Measurements from ENCODE around the gene LY86. TPM values are rescaled to one million over a fixed set of nuclear protein-coding genes. Genes with fewer than 3 reads are reported as not detected.
A peak's percentile ranks its signal among the peaks of the same experiment; 100 is the strongest.

LY86 gene
- total and polyA plus RNA-seq, 9 of the 15 experiments (the other 6 are each of a cell fraction or from before 2014, with no cell fraction given), result 0.08 to 0.20 TPM; not detected in 7

DNA sequence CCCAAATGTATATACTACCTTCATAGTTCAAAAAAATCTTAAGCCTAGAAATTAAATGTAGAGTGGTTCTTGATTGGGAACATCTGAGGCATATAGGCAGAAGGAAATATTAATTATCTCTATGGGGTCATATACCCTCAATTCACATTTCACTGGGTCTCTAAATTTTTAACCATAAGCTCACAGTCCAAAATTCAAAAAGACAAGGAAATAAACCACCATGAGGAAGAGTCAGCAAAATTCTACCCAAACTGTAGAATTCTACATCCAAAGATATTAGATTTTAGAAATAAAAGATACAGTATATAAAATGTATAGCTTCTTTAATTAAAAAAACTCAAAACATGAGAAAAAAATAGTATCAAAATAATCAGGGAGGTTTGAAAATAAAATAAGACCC, 15.5 kb downstream of the LY86 start:
- Histone ChIP-seq H3K27me3 (ENCODE audit: control insufficient read depth in 2 of 2, insufficient read depth in 2 of 2, low read length in 2 of 2) (peaks cover 18 to 35% of the 10 kb centered on the region in 2 experiments), H3K4me1 (replicated peaks in 1 of 2; ENCODE audit: control insufficient read depth in 2 of 2, insufficient read depth in 2 of 2, low read length in 2 of 2) (peaks cover 0 to 8% of the 10 kb centered on the region in 2 experiments; a peak in 1 of 5 replicates), H2AFZ (ENCODE audit: low read depth, low read length) (no peak overlapping the region), H3K9ac (ENCODE audit: insufficient read depth in 1 of 2, low read depth in 2 of 2, low read length in 2 of 2) (no peak overlapping the region), H3K79me2 (ENCODE audit: control insufficient read depth, insufficient read depth, low read length) (no peaks in the 10 kb centered on the region), H3K27ac (ENCODE audit: extremely low read depth, low read depth, low read length) (no peak overlapping the region), H3K9me1 (ENCODE audit: control insufficient read depth, insufficient read depth, low read length) (no peaks in the 10 kb centered on the region), H3K9me3 (replicated peaks; ENCODE audit: control insufficient read depth, insufficient read depth, low read depth, low read length) (no peaks in the 10 kb centered on the region), H3K4me3 (no peak overlapping the region), H4K20me1 (replicated peaks; ENCODE audit: control insufficient read depth, insufficient read depth, low read length) (no peaks in the 10 kb centered on the region), H3K4me2 (ENCODE audit: insufficient read depth, low read length) (no peak overlapping the region), H3K36me3 (ENCODE audit: control insufficient read depth, insufficient read depth, low read length) (no peaks in the 10 kb centered on the region)
- DNase-seq (ENCODE audit: extremely low read depth in 1 of 4, low spot score in 3 of 4), result no peak
- no TSS peak for BruUV-seq (replicated peaks)
- ChIA-PET POLR2A (interaction anchor here (1.0 kb wide), 1 partner anchor 25 kb away, joined by 3 read pairs; no protein-coding TSS in a partner anchor), CTCF (ENCODE audit: low intra/inter-chr PET ratio) (no interaction called here)
- in situ Hi-C loops (cut with MboI) (no loop called here), intact Hi-C loops (cut with micrococcal nuclease) (no loop called here)
- ATAC-seq, result no peak
- FAIRE-seq, result no peak
- TF ChIP-seq ZNF41 (CRISPR knock-in tag; conservative IDR thresholded peaks at IDR 0.05) (peak; percentile 98), SOX6 (IDR thresholded peaks at IDR 0.05) (no peak), SMARCC2 (IDR thresholded peaks at IDR 0.05; ENCODE audit: low read depth) (no peak), ELF1 (tag; IDR thresholded peaks at IDR 0.05) (no peak), GATA2 (CRISPR knock-in tag; IDR thresholded peaks at IDR 0.05) (no peak), XRCC3 (IDR thresholded peaks at IDR 0.05) (no peak)
- TF ChIP-seq, protein P1, sequence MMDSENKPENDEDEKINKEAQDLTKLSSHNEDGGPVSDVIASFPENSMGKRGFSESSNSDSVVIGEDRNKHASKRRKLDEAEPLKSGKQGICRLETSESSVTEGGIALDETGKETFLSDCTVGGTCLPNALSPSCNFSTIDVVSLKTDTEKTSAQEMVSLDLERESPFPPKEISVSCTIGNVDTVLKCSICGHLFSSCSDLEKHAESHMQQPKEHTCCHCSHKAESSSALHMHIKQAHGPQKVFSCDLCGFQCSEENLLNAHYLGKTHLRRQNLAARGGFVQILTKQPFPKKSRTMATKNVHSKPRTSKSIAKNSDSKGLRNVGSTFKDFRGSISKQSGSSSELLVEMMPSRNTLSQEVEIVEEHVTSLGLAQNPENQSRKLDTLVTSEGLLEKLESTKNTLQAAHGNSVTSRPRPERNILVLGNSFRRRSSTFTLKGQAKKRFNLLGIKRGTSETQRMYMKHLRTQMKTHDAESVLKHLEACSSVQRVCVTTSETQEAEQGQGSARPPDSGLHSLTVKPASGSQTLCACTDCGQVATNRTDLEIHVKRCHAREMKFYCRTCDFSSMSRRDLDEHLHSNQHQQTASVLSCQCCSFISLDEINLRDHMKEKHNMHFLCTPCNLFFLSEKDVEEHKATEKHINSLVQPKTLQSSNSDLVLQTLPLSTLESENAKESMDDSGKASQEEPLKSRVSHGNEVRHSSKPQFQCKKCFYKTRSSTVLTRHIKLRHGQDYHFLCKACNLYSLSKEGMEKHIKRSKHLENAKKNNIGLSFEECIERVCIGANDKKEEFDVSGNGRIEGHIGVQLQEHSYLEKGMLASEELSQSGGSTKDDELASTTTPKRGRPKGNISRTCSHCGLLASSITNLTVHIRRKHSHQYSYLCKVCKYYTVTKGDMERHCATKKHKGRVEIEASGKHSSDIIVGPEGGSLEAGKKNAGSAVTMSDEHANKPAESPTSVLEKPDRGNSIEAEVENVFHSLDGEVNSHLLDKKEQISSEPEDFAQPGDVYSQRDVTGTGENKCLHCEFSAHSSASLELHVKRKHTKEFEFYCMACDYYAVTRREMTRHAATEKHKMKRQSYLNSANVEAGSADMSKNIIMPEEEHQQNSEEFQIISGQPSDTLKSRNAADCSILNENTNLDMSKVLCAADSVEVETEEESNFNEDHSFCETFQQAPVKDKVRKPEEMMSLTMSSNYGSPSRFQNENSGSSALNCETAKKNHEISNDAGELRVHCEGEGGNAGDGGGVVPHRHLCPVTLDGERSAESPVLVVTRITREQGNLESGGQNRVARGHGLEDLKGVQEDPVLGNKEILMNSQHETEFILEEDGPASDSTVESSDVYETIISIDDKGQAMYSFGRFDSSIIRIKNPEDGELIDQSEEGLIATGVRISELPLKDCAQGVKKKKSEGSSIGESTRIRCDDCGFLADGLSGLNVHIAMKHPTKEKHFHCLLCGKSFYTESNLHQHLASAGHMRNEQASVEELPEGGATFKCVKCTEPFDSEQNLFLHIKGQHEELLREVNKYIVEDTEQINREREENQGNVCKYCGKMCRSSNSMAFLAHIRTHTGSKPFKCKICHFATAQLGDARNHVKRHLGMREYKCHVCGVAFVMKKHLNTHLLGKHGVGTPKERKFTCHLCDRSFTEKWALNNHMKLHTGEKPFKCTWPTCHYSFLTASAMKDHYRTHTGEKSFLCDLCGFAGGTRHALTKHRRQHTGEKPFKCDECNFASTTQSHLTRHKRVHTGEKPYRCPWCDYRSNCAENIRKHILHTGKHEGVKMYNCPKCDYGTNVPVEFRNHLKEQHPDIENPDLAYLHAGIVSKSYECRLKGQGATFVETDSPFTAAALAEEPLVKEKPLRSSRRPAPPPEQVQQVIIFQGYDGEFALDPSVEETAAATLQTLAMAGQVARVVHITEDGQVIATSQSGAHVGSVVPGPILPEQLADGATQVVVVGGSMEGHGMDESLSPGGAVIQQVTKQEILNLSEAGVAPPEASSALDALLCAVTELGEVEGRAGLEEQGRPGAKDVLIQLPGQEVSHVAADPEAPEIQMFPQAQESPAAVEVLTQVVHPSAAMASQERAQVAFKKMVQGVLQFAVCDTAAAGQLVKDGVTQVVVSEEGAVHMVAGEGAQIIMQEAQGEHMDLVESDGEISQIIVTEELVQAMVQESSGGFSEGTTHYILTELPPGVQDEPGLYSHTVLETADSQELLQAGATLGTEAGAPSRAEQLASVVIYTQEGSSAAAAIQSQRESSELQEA (IDR thresholded peaks at IDR 0.05; ENCODE audit: low read depth), result no peak
